A549 (cell line): ENCODE measurements around the gene KIAA1755. TPM values are rescaled to one million over a fixed set of nuclear protein-coding genes. Genes with fewer than 3 reads are reported as not detected.

Experiments used
- ATAC-seq, 2 experiments: fragments of 200-7000 bp in 1 of 2; fragments of >200 bp in 1 of 2; cut with Nextera tagmentation in 1 of 2; cut with Tn5 transposase in 1 of 2; 3 replicates each; pipeline versions ENCODE4 v1.8.0 to v1.9.1; 2018 to 2020; ENCODE audit warnings: mild to moderate bottlenecking in 1 of 2, moderate library complexity in 1 of 2
- CTCF ChIA-PET: fragments of 300-600 bp; sonication (Branson Sonifier 250); formaldehyde crosslinking; extraction: SDS; loops from one replicate; lab custom pipeline; 2021; ENCODE audit warnings: antibody characterized with exemption, inconsistent platforms; lab: Yijun Ruan, JAX
- POLR2A ChIA-PET: fragments of 350-600 bp; formaldehyde crosslinking; extraction: SDS; loops from one replicate; lab custom pipeline; 2021; ENCODE audit warnings: antibody characterized with exemption, inconsistent platforms; lab: Yijun Ruan, JAX
- DNase-seq, 2 experiments: peaks; one replicate each; pipeline versions ENCODE4 v3.0.0 to v3.0.0-alpha.2; 2011 to 2016; ENCODE audit warnings: low read depth in 1 of 2, low spot score in 1 of 2
- FAIRE-seq: peaks from 2 replicates; lab custom pipeline; 2011; peaks lifted over from hg19 to GRCh38; lab: Jason Lieb, UNC
- H3K27ac ChIP-seq, 2 experiments: fragments of >200 bp; sonication (Bioruptor Twin); formaldehyde crosslinking; 3 replicates each; pipeline ENCODE4 v1.5.1; 2016 to 2017
- H3K4me1 ChIP-seq: fragments of >200 bp; sonication (Bioruptor Twin); formaldehyde crosslinking; 3 replicates; pipeline ENCODE4 v1.6.1; 2016
- H3K4me2 ChIP-seq: fragments of >200 bp; sonication (Bioruptor Twin); formaldehyde crosslinking; 3 replicates; pipeline ENCODE4 v1.6.1; 2016
- H3K4me3 ChIP-seq: fragments of >200 bp; sonication (Bioruptor Twin); formaldehyde crosslinking; 3 replicates; pipeline ENCODE4 v1.5.1; 2016
- H3K9me3 ChIP-seq: fragments of >200 bp; sonication (Bioruptor Twin); formaldehyde crosslinking; 3 replicates; pipeline ENCODE4 v1.6.1; 2016
- ATOH8 ChIP-seq: fragments of 250-450 bp; sonication (Bioruptor Pico); IDR thresholded peaks from 2 replicates; pipeline ENCODE4 v1.5.0; 2020; ENCODE audit warnings: low read depth, mild to moderate bottlenecking, moderate library complexity
- CEBPB ChIP-seq, 2 experiments: fragments of >200 bp in 1 of 2; sonication (Bioruptor Twin) in 1 of 2; formaldehyde crosslinking in 1 of 2; IDR thresholded peaks; 2 replicates each; pipeline ENCODE4 v1.6.1; 2012 to 2016
- CTCF ChIP-seq: fragments of >200 bp; sonication (Bioruptor Twin); formaldehyde crosslinking; IDR thresholded peaks from 3 replicates; pipeline ENCODE4 v1.5.1; 2016
- EHMT2 ChIP-seq: fragments of 200-600 bp; sonication (generic); IDR thresholded peaks from 2 replicates; pipeline ENCODE4 v1.6.1; 2016; ENCODE audit warnings: antibody characterized with exemption, low read depth, mild to moderate bottlenecking, moderate library complexity
- FOSB ChIP-seq: fragments of 250-450 bp; sonication (Bioruptor Pico); IDR thresholded peaks from 2 replicates; pipeline ENCODE4 v1.5.0; 2020; ENCODE audit warnings: mild to moderate bottlenecking, moderate library complexity
- FOSL2 ChIP-seq, 2 experiments: fragments of 450-650 bp in 1 of 2; fragments of >200 bp in 1 of 2; sonication (Bioruptor Twin) in 1 of 2; formaldehyde crosslinking; IDR thresholded peaks; 2 replicates each; pipeline versions ENCODE4 v1.5.0 to v1.6.1; 2016 to 2020; ENCODE audit warnings: mild to moderate bottlenecking in 1 of 2, moderate library complexity in 1 of 2
- HOXB5 ChIP-seq: fragments of 250-450 bp; sonication (Bioruptor Pico); IDR thresholded peaks from 2 replicates; pipeline ENCODE4 v1.5.0; 2020; ENCODE audit warnings: mild to moderate bottlenecking, moderate library complexity
- KDM1A ChIP-seq: fragments of 200-600 bp; sonication (generic); IDR thresholded peaks from 2 replicates; pipeline ENCODE4 v1.6.1; 2016; ENCODE audit warnings: low read depth, mild to moderate bottlenecking
- MAX ChIP-seq: IDR thresholded peaks from 2 replicates; pipeline ENCODE4 v1.6.1; 2012
- MYC ChIP-seq: IDR thresholded peaks from 2 replicates; pipeline ENCODE4 v1.6.1; 2012; ENCODE audit warnings: mild to moderate bottlenecking, inconsistent platforms, low read length, improper control_type of control experiment, borderline replicate concordance
- NPAS2 ChIP-seq: fragments of 250-450 bp; sonication (Bioruptor Pico); IDR thresholded peaks from 2 replicates; pipeline ENCODE4 v1.8.0; 2022; ENCODE audit warnings: mild to moderate bottlenecking, moderate library complexity, borderline replicate concordance
- REST ChIP-seq: fragments of 200-600 bp; sonication (generic); IDR thresholded peaks from 2 replicates; pipeline ENCODE4 v1.6.1; 2016; ENCODE audit warnings: antibody characterized with exemption, mild to moderate bottlenecking, moderate library complexity
- TFCP2L1 ChIP-seq: fragments of 250-450 bp; sonication (Bioruptor Pico); IDR thresholded peaks from 2 replicates; pipeline ENCODE4 v1.5.0; 2021; ENCODE audit warnings: mild to moderate bottlenecking
- ZNF302 ChIP-seq: fragments of 250-450 bp; sonication (Bioruptor Pico); IDR thresholded peaks from 2 replicates; pipeline ENCODE4 v1.9.0; 2021; ENCODE audit warnings: inconsistent platforms, mild to moderate bottlenecking, moderate library complexity
- WGBS: methylation state at CpG from one replicate; pipeline ENCODE4 v1.1.6; 2017; ENCODE audit errors: missing lambda C conversion rate; 5-methylcytosine and 5-hydroxymethylcytosine counted together
- polyA plus RNA-seq, 4 experiments: library from polyadenylated mRNA; depleted of rRNA in 3 of 4; stranded (reverse); fragments of >200 nt; fragmentation: RNase III in 1 of 4; extraction: RNeasy Plus Mini Kit Qiagen cat#74134 plus additional on column Dnase treatment in 1 of 4; gene quantifications; 2 replicates in 3 of 4; 3 replicates in 1 of 4; pipeline ENCODE4 v1.2.3, GENCODE V29; 2011 to 2017
- TF ChIP-seq, protein P1 (sequence below): fragments of 250-450 bp; sonication (Bioruptor Pico); IDR thresholded peaks from 2 replicates; pipeline ENCODE4 v1.5.0; 2021; ENCODE audit warnings: mild to moderate bottlenecking, moderate library complexity, borderline replicate concordance

Gene KIAA1755
- polyA plus RNA-seq, 2 of the 4 experiments (the other 2 are of a cell fraction) = 0.04 to 0.21 TPM

- 79% methylated on average over 10 of the region's 12 CpGs for WGBS
- ChIA-PET POLR2A (no interaction called here), CTCF (interaction anchor here (1.0 to 19.7 kb wide), 8 partner anchors 9 to 206 kb away, joined by 3 to 350 read pairs (median 4); no protein-coding TSS in a partner anchor)
- no peak overlapping the region for H3K4me2 ChIP-seq
- FAIRE-seq (no peak), DNase-seq (no peak), ATAC-seq (no peak)
- H3K4me3 ChIP-seq = no peak overlapping the region
- H3K9me3 ChIP-seq = no peaks in the 10 kb centered on the region; the same call in 2 of the 3 replicates
- H3K27ac ChIP-seq = peak overlapping the region in 1 of 2 experiments; percentile 75; a peak in 1 of 6 replicates
- TF ChIP-seq HOXB5 (CRISPR knock-in tag) (no peak), KDM1A (no peak), ZNF302 (CRISPR knock-in tag) (no peak), ATOH8 (CRISPR knock-in tag) (no peak), CTCF (no peak), MAX (no peak), FOSB (CRISPR knock-in tag) (no peak), TFCP2L1 (CRISPR knock-in tag) (no peak), MYC (no peak)
- TF ChIP-seq, protein P1, sequence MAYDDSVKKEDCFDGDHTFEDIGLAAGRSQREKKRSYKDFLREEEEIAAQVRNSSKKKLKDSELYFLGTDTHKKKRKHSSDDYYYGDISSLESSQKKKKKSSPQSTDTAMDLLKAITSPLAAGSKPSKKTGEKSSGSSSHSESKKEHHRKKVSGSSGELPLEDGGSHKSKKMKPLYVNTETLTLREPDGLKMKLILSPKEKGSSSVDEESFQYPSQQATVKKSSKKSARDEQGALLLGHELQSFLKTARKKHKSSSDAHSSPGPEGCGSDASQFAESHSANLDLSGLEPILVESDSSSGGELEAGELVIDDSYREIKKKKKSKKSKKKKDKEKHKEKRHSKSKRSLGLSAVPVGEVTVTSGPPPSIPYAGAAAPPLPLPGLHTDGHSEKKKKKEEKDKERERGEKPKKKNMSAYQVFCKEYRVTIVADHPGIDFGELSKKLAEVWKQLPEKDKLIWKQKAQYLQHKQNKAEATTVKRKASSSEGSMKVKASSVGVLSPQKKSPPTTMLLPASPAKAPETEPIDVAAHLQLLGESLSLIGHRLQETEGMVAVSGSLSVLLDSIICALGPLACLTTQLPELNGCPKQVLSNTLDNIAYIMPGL (CRISPR knock-in tag) = no peak
- peaks cover 9% of the 10 kb centered on the region; the same call in 1 of the 3 replicates for H3K4me1 ChIP-seq
Observed at GRCh38 chr20:38202153-38202981, 58.2 kb downstream of the KIAA1755 start.

DNA sequence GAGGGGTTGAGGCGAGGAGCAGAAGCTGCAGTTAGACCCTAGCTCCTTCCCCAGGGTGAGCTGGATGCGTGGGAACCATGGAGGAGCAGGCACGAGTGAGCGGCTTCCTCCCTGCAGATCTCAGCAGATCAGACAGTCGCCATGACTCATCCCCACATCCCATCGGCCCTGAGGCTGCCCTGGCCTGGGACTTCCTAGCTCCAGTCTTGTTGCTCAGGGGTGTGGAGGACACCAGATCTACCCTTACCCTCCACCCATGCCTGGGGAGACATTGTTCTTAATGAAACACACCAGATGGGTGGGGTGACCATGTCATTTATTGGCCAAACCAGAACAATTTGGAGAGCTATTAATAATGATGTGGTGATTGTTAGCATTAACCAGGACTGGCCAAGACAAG lies 59.2 kb downstream of the KIAA1755 start:
- peak overlapping the region; percentile 37 to 75; a peak in 5 of 6 replicates for H3K27ac ChIP-seq

GRCh38 chr20:38200646-38201045 lies 59.9 kb downstream of the KIAA1755 start:
- ATAC-seq (no peak), FAIRE-seq (no peak), DNase-seq (no peak)
- POLR2A ChIA-PET = no interaction called here
- CTCF ChIA-PET = interaction anchor here (0.8 to 19.7 kb wide), 5 partner anchors 9 to 636 kb away, joined by 3 to 350 read pairs (median 13); no protein-coding TSS in a partner anchor
- TF ChIP-seq REST (no peak), NPAS2 (CRISPR knock-in tag) (no peak), CEBPB (IDR thresholded peaks at IDR 0.05) (no peak), CTCF (no peak)
- WGBS = 70% methylated on average over 3 of the region's 3 CpGs
- H3K4me2 ChIP-seq = no peak overlapping the region; the same call in 2 of the 3 replicates
- no peak overlapping the region for H3K4me3 ChIP-seq
- H3K4me1 ChIP-seq = peaks cover 17% of the 10 kb centered on the region; the same call in 1 of the 3 replicates
- no peaks in the 10 kb centered on the region for H3K9me3 ChIP-seq
- H3K27ac ChIP-seq = peak overlapping the region; percentile 37 to 75; a peak in 5 of 6 replicates

More for the DNA sequence above, 59.2 kb downstream of the KIAA1755 start:
- ATAC-seq (peak; percentile 67 to 81; a peak in 5 of 6 replicates), DNase-seq (peak; percentile 61 to 62), FAIRE-seq (no peak)
- WGBS = 47% methylated on average over 5 of the region's 6 CpGs
- POLR2A ChIA-PET = no interaction called here
- Histone ChIP-seq H3K9me3 (no peaks in the 10 kb centered on the region; the same call in 2 of the 3 replicates), H3K4me3 (no peak overlapping the region), H3K4me2 (peak overlapping the region; percentile 21; the same call in 1 of the 3 replicates), H3K4me1 (peaks cover 15% of the 10 kb centered on the region; the same call in 1 of the 3 replicates)
- CTCF ChIA-PET = interaction anchor here (0.8 to 19.7 kb wide), 10 partner anchors 8 to 637 kb away, joined by 3 to 350 read pairs (median 3); no protein-coding TSS in a partner anchor
- TF ChIP-seq MAX (0 out of 2 replicates have a peak, but pooled peaks have one; percentile 14), EHMT2 (no peak), FOSL2 (IDR thresholded peaks at IDR 0.05) (no peak), FOSL2 (CRISPR knock-in tag; IDR thresholded peaks at IDR 0.05) (peak; percentile 79)
